Epithelial cell of proximal tubule (primary cell): ENCODE results near the gene TSPAN15. TPM values are rescaled to one million over a fixed set of nuclear protein-coding genes. Genes with fewer than 3 reads are reported as not detected.
A peak's percentile ranks its signal among the peaks of the same experiment; 100 is the strongest.

Experiments used
- DNase-seq: peaks from one replicate; pipeline ENCODE4 v3.0.0-alpha.2; 2011; ENCODE audit warnings: low read depth
- H3K4me3 ChIP-seq: 2 replicates; pipeline ENCODE4 v1.5.1; 2011; ENCODE audit warnings: low read depth, mild to moderate bottlenecking, low read length
- CTCF ChIP-seq: conservative IDR thresholded peaks from 2 replicates; pipeline ENCODE4 v1.5.1; 2012; ENCODE audit warnings: low read depth, mild to moderate bottlenecking, low read length
- total RNA-seq: library from RNA; depleted of rRNA; stranded (reverse); fragments of >200 nt; gene quantifications from 2 replicates; pipeline ENCODE4 v1.2.3, GENCODE V29; 2015

The TSPAN15 gene
- total RNA-seq, 1 donor from 2014 or later: 28.6 TPM

- no peak overlapping the region for H3K4me3 ChIP-seq
- no peak for TF ChIP-seq CTCF
- DNase-seq: no peak
Measured at GRCh38 chr10:69477968-69478597, 26.8 kb downstream of the TSPAN15 start.

GRCh38 chr10:69479240-69480067 lies 28.2 kb downstream of the TSPAN15 start:
- H3K4me3 ChIP-seq: no peak overlapping the region
- no peak for TF ChIP-seq CTCF
- no peak for DNase-seq

GRCh38 chr10:69480068-69480412 lies 28.8 kb downstream of the TSPAN15 start:
- no peak overlapping the region for H3K4me3 ChIP-seq
- DNase-seq: no peak
- TF ChIP-seq CTCF: no peak

- peak; percentile 39 for DNase-seq
- no peak for TF ChIP-seq CTCF
- no peak overlapping the region for H3K4me3 ChIP-seq
Measured at GRCh38 chr10:69481305-69481704, 30.0 kb downstream of the TSPAN15 start.

- TF ChIP-seq CTCF: no peak
- H3K4me3 ChIP-seq: no peak overlapping the region
- DNase-seq: no peak
Measured at GRCh38 chr10:69481811-69482524, 30.7 kb downstream of the TSPAN15 start.

GRCh38 chr10:69483963-69484362 lies 32.7 kb downstream of the TSPAN15 start:
- H3K4me3 ChIP-seq: no peak overlapping the region
- no peak for DNase-seq
- TF ChIP-seq CTCF: no peak
